Suppressor macrophage (primary cell): ENCODE measurements around the gene RNU7-1.

Source experiments
- DNase-seq, 4 experiments: peaks; one replicate each; pipeline ENCODE4 v3.0.0-alpha.2; 2020 to 2022

RNU7-1 gene

DNA sequence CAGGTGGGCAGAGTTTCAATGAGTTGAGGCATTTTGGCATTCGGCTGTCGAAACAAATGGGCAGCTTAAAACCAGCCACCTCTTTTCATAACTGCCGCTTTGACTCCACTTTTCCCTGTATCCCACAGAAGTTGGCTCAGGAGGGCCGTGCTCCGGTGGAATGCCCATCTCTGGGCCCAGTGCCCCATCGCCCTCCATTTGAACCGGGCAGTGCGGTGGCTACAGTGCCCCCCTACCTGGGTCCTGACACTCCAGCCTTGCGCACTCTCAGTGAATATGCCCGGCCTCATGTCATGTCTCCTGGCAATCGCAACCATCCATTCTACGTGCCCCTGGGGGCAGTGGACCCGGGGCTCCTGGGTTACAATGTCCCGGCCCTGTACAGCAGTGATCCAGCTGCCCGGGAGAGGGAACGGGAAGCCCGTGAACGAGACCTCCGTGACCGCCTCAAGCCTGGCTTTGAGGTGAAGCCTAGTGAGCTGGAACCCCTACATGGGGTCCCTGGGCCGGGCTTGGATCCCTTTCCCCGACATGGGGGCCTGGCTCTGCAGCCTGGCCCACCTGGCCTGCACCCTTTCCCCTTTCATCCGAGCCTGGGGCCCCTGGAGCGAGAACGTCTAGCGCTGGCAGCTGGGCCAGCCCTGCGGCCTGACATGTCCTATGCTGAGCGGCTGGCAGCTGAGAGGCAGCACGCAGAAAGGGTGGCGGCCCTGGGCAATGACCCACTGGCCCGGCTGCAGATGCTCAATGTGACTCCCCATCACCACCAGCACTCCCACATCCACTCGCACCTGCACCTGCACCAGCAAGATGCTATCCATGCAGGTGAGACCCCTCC is 5.0 kb upstream of the RNU7-1 start:
- DNase-seq, result no peak

DNA sequence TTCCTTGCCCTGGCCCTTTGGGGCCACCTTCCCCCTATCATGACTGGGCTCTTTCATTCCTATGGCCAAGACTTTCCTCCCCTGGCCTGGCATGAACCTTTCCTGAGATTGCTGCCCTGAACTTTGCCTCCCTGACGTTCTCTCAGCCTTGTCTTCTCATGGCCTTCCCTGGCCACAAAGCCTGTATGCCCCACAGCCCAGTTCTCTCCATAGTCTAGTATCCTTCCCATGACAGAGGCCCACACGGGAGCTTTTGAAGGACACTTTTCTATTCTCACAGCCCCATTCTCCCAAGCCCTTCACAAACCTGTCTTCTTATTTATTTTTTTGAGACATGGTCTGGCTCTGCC is 4.5 kb upstream of the RNU7-1 start:
- DNase-seq, result no peak

DNA sequence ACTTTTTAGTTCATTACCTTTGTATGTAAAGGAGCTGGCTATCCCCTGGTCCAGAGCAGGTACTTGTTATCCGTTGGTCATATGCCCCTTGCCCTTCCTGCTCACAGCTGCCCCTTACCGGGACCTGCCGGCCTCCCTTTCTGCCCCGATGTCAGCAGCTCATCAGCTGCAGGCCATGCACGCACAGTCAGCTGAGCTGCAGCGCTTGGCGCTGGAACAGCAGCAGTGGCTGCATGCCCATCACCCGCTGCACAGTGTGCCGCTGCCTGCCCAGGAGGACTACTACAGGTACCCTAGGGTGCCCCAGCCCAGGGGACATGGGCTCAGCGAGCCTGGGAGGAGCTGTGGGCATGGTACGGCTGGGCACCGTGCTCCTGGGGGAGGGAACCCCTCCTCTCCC is 2.3 kb upstream of the RNU7-1 start:
- DNase-seq, result no peak

DNA sequence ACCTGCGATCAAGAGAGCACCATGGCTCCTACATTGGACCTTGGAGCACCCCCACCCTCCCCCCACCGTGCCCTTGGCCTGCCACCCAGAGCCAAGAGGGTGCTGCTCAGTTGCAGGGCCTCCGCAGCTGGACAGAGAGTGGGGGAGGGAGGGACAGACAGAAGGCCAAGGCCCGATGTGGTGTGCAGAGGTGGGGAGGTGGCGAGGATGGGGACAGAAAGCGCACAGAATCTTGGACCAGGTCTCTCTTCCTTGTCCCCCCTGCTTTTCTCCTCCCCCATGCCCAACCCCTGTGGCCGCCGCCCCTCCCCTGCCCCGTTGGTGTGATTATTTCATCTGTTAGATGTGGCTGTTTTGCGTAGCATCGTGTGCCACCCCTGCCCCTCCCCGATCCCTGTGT is 1.8 kb upstream of the RNU7-1 start:
- DNase-seq, result no peak

DNA sequence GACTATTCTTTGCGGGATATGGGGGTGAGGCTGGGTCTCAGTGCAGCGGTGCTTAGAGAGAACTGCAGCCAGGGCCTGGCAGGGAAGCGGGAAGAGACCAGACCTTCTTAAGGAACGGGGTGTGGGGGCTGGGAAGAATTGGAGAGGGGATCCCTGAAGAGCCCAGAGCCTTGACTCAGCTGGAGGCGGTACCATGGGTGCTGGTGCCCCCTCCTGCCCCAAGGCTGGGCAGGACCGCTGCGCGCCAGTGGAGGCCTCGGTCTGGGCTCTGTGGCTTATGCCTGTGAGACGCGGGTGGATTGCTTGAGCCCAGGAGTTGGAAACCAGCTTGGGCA is 1.3 kb upstream of the RNU7-1 start:
- no peak for DNase-seq

DNA sequence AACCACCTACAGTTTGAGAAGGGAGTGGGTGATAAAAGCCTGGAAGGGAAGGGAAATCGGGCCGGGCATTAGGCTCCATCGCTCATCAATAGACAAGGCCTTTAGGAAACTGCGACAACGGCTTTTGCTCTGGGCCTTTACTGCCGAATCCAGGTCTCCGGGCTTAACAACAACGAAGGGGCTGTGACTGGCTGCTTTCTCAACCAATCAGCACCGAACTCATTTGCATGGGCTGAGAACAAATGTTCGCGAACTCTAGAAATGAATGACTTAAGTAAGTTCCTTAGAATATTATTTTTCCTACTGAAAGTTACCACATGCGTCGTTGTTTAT is 261 bp upstream of the RNU7-1 start:
- DNase-seq, result peak; percentile 81 to 91 (median 88)

DNA sequence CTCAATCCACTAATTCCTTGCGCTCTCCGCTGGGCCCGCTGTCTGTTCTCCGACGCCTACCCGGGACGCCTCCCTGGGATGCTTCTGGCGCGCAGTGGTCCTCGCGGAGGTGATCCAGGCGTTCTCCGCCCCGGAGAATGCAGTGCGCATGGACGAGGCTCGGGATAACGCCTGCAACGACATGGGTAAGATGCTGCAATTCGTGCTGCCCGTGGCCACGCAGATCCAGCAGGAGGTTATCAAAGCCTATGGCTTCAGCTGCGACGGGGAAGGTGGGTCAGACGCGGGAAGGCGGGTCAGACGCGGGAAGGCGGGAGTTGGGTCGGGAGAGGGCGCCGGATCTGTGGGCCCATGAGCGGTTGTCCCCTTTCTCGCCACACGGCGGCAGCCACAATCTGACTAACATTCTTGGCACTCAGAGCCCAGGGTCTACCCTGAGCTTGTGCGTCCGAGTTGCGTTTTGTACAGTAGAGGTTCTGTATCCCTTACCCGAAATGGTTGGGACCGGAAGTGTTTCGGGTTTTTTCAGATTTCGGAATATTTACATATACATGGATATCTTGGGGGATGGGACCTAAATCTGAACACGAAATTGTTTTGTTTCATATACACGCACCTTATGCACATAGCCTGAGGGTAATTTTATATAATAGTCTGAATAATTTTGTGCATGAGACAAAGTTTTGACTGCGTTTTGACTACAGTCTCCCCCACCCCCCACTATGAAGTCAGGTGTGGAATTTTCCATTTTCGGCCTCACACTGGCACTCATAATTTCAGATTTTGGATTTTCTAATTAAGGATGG is 968 bp downstream of the RNU7-1 start:
- DNase-seq, result peak; percentile 93 to 95 (median 94)

DNA sequence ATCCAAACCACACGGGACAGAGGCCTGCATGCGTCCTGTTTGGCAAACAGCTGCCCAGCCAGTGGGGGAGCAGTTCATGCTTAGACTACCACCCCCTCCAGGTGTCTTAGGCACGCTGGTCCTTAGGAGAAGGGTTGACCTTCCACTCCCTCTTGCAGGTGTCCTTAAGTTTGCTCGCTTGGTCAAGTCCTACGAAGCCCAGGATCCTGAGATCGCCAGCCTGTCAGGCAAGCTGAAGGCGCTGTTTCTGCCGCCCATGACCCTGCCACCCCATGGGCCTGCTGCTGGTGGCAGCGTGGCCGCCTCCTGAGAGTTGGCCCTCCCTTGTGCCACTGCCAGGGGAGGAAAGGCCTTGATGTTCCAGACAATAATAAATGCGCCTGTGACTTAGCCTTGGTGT is 2.0 kb downstream of the RNU7-1 start:
- no peak for DNase-seq

DNA sequence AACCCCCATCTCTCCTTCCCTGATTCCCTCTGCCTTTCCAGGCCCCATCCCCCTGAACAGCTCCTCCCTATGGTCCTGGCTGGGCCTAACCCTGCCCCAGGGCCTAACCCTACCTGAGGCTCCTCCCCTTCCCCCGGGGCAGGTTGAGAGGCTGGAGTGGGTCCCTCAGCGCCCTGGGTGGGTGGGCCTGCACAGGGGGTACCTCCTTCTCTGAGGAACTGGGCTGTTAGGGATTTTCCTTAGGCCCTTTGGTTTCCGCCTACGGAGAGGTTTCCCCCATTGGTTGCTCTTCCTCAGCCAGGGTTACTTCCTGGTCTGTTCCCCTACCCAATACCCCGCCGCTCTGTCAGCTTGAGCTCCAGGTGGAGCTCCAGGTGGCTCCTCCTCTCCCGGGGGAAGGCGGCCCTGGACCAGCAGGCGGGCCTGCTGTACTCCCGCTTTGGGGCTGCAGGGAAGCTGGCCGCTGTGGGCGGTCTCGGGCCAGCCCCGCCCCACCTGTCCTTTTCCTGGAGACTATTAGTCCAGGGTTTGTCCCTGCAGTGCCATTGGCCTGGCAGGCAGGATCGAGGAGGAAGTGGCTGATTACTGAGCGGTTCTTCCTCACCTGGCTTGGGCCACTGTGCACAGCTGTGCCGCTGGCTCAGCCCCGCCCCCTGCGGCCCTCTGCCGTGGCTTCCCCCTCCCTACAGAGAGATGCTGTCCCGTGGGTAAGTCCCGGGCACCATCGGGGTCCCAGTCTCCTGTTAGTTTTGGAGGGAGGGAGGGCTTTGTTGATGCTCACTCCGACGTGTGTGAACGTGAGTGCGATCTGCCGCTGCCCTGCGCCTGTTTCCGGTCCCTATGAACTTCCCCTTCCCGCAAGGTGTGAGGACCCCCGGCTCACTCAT is 2.7 kb downstream of the RNU7-1 start:
- peak; percentile 51 to 80 (median 66) for DNase-seq

DNA sequence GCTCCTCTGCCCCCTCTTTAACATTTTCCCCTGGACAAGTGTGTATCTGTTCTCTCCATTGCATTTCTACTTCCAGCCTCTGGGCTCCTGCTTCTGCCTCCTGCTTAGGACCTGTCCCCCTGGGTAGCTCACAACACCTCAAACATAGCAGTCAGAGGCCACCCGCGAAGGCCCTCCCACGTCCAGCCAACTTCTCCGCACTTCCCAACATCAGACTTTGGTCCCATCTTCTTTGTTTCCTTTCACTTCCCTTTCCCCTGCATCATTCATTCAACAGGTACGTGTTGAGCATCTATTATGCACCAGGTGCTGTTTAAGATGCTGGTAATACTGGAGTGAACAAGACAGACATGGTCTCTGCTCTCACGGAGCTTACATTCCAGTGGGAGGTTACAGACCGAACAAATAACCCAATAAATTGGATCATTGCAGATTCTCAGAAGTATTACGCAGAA is 3.3 kb downstream of the RNU7-1 start:
- no peak for DNase-seq

DNA sequence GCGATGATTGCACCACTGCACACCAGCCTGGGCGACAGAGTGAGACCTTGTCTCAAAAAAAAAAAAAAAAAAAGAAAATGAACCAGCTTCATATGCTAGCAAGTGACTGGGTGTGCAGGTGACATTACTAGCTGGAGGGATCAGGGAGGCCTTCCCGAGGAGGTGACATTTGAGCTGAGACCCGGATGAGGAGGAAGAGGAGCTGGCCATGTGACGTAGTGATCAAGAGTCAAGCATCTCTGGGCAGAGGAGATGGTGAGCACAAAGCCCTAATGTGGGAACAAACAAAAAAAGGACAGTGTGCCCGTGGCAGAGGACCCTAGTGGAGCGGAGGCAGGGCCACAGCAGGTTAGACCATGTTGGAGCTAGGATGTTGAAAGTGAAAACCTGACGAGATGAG is 4.0 kb downstream of the RNU7-1 start:
- no peak for DNase-seq

DNA sequence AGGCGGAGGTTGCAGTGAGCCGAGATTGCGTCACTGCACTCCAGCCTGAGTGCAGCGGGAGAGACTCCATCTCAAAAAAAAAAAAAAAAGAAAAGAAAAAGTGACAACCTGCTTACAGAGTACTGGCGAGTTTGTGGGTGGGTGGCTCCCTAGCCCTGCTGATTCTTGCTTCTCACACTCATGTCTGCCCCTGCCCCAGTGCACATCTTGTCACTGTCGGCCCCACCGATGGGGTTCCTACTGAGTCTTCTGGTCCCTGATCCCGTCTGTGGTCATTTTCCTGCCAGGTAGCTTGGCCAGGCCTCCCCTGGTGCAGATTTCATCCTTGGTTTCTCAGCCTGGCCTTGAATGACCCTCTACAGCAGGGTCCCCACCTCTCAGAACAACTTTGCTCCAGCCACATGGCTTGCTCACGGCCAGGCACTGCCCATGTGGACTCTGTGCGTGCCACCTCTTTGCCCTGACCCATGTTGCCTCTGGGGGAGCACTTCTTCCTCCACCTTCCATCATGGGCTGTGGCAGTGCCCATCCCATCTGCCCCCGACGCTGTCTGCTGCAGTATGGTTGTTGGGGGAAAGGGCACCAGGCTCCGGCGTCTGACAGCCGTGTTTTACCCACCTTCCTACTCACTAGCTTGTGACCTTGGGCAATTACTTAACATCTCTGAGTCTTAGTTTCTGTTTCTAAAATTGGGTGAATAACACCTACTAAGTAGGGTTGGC is 5.4 kb downstream of the RNU7-1 start:
- peak; percentile 80 to 92 (median 88) for DNase-seq

DNA sequence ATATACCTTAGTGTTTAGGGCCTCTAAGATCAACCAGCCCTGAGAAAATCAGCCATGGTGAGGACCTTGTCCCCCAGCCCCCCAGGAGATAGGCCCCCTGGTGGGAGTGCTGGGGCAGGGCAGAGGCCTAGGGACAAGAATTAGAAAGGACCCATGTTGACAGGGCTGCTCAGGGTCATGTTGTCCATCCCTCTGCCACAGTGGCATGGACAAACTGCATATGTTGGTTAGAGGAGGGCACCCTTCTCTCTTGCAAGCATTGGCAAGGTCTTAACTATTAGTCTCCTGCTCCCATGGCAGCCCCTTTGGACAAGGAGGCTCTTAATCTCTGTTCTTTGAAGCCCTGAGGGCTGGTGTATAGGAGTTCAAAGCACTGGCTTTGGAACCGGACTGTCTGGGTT is 6.8 kb downstream of the RNU7-1 start:
- DNase-seq, result peak in 2 of 4 experiments; percentile 29 to 48

DNA sequence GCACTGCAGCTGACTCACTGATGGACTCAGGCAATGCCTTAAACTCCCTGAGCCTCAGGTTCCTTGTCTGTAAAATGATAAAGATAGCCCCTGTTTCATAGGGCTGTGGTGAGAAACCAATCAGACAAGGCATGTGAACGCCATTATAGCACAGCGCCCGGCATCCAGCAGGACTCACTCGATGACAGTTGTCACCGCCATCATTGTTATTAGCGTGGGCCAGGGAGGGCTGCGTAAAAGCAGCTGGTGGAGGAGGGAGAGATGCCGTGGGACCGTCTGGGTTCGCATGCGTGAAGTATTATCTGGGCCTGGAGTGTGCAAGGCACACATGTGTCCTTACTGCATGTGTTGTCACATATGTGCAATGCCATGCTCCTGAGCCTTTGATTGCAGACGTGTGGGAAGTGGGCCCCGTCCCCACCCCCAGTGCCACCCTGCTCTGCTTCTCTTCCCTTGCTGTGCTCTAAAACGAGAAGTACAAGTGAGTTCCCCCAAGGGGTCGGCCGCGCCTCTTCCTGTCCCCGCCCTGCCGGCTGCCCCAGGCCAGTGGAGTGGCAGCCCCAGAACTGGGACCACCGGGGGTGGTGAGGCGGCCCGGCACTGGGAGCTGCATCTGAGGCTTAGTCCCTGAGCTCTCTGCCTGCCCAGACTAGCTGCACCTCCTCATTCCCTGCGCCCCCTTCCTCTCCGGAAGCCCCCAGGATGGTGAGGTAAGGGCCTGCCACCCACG is 7.4 kb downstream of the RNU7-1 start, which contains the start of gene PTPN6:
Gene PTPN6, plus strand, starts transcription at position 546 of the 730 bp plus-strand sequence. Its CDS starts 157 bp downstream, at position 703.
- DNase-seq, result peak; percentile 94 to 97 (median 96)

DNA sequence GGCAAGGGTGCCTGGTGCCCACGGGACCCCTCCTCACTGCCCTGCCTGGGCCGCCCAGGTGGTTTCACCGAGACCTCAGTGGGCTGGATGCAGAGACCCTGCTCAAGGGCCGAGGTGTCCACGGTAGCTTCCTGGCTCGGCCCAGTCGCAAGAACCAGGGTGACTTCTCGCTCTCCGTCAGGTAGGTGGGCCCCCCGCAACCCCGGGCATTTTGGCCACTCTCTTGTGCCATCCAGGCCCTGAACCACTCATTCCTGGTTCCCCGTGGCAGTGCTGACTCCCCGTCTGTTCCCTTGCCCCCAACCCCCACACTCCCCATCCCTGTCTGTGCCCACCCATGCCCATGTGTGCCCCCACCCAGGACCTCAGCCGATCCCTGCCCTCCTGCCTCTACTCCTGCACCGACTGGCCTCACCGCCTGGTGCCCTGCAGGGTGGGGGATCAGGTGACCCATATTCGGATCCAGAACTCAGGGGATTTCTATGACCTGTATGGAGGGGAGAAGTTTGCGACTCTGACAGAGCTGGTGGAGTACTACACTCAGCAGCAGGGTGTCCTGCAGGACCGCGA is 8.0 kb downstream of the RNU7-1 start:
- DNase-seq, result peak in 3 of 4 experiments; percentile 39 to 47 (median 44)

DNA sequence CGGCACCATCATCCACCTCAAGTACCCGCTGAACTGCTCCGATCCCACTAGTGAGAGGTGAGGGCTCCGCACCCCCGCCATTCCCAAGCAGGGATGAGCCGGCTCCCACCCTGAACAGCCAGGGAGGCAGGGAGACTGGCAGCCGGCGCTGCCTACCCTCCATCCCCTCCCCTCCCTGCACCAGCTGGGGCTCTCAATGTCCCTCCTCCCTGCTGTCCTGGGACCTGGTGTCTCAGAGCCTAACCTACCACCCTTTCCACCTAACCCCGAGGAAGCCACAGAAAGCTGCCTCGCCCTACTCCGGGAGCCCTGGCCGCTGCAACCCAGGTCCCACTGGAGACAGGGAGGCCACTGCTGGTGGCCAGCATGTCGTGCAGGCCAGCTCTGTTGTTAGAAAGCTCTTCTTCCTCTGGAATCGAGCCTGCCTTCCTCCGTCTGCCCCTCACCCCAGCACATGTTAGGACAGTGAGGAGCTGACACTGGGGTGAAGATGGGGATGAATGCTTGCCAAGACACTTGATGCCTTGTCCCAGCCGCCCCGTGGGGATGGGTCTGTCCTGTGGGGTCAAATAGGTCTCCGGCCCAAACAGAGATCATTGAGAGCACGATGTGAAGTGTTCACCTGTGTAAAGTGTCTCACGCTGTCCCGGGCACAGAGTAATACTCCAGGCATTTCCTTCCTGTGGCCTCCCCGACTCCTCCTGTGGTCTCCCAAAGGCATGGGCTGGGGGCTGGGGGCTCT is 8.7 kb downstream of the RNU7-1 start:
- peak in 3 of 4 experiments; percentile 45 to 64 (median 54) for DNase-seq

DNA sequence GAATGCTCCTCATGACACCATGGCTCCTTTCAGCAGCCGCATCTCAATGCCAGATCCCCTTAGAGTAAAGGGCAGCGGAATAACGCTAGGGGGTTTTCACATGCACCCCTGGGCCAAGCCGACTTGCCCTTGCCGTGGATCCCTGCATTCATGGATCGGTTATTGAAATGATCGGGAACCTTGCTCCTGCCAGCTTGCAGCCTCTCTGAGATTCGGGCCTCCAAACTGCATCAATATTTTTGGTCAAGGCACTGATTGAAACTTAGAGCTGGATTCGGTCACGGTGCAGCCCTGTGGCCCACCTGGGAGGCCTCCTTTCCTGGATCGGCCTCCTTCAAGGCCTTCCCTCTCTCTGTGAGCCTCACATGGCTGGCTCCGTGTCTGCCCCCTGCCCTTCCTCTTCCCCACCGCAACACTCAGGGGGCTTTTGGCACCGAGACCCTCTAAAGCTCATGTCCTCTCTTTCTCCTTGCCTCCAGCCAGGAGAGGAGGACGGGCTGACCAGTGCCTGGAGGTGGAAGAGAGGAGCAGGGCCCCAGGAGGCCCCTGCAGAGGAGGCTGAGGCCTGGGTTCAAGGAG is 9.3 kb downstream of the RNU7-1 start:
- DNase-seq, result peak in 3 of 4 experiments; percentile 20 to 33 (median 21)

DNA sequence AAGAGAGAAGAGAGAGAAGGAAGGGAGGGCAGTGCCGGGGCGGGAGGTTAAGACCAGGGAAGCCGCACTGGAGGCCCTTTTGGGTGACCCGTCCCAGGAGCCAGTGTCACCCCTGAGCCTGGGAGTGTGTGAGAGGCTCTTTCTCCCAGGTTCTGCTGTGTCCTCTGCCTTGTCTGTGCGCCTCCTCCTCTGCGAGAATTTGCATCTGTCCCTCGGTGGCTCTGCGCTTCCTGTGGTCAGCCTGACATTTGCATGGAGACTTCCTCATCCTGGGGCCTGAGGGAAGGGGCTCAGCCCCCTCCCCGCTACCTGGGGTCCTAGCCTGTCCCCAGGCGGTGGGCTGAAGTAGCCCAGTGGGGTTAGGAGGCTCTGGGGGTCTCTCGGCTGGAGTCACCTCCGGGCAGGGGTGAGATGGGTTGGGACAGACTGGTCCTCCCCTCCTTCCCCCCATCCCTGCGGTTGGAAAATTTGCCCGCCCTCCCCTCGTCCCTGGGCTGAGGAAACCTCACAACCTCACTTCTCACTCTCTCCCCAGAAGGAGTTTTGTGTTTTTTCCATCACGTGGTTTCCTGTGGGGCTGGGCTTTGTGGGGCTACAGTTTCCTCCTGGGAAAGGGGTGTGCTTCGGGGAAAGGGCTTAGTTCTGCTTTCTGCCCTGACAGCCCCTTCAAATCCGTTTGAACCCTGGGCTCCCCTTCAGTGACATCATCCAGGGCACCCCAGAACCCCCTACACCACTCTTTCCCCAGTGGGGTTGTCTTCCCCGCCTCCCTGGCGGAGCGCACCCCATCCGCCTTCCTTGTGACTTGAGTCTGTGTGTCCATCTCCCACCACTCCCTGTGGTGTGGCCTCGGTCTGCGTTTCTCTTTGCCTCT is 10.1 kb downstream of the RNU7-1 start:
- peak; percentile 92 to 96 (median 94) for DNase-seq
